Left ventricle myocardium inferior (tissue), 1 donor: Measurements from ENCODE around the gene KRTAP12-4. TPM values are rescaled to one million over a fixed set of nuclear protein-coding genes. Genes with fewer than 3 reads are reported as not detected.
"Not testable (repeated sequence)": the region's sequence is repeated elsewhere in the genome, so short reads cannot be mapped to it uniquely, and the experiment has no call there.

Experiments used
- DNase-seq: peaks from one replicate; pipeline ENCODE4 v3.0.0-alpha.2; 2020
- H3K27ac ChIP-seq: fragments of 200-600 bp; replicated peaks from 2 replicates; pipeline ENCODE4 v1.8.0; 2021
- H3K27me3 ChIP-seq: fragments of 200-600 bp; 2 replicates; pipeline ENCODE4 v1.8.0; 2021; ENCODE audit warnings: low read depth
- H3K36me3 ChIP-seq: fragments of 200-600 bp; 2 replicates; pipeline ENCODE4 v1.8.0; 2021
- H3K4me1 ChIP-seq: fragments of 200-600 bp; 2 replicates; pipeline ENCODE4 v1.8.0; 2021
- H3K4me3 ChIP-seq: fragments of 200-600 bp; 2 replicates; pipeline ENCODE4 v1.8.0; 2021; ENCODE audit warnings: mild to moderate bottlenecking, moderate library complexity
- H3K9me3 ChIP-seq: fragments of 200-600 bp; replicated peaks from 2 replicates; pipeline ENCODE4 v1.8.0; 2021
- intact Hi-C: fragments of 100-400 bp; cut with micrococcal nuclease; formaldehyde crosslinking; loops from one replicate; pipeline ENCODE4 v1.11.0; 2022
- total RNA-seq: library from RNA; stranded (reverse); fragmentation: NEBNext Ultra II Directional; extraction: Animal tissue kit (Norgen Biotek cat#: 25700); gene quantifications from one replicate; pipeline ENCODE4 v1.2.1, GENCODE V29; 2021
- TF ChIP-seq, protein P1 (sequence below): fragments of 200-600 bp; IDR thresholded peaks from 2 replicates; pipeline ENCODE4 v1.8.0; 2021; ENCODE audit warnings: antibody characterized with exemption, mild to moderate bottlenecking, borderline replicate concordance
- donor health status: DM: no; HTN: yes; CAD: no; lungs with severe emphysema.

Gene KRTAP12-4
- total RNA-seq, 1 donor from 2014 or later = not detected

DNA sequence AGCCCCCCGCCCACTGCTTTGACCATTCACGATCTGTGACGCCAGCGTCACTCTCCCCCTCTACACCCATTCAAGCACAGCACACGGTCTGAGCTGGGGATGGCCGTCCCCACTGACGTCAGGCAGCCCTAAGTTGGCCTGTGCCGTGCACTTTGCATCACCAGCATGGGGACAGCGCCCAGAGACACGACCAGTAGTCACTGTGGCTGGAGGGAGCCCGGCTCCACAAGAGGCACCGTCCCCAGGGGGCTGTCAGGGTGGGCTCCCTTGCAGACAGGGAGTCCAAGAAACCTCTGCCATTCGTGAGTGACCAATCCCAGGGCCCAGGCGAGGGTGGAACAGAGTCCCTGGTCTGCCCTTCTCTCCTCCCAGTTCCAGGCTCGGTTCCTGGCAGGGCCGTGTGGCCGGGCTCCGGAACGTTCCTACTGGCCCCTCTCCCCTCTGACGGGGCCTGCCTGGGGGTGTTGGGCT is 40.3 kb downstream of the KRTAP12-4 start:
- no peak overlapping the region for H3K27ac ChIP-seq
- DNase-seq = no peak
- TF ChIP-seq, protein P1, sequence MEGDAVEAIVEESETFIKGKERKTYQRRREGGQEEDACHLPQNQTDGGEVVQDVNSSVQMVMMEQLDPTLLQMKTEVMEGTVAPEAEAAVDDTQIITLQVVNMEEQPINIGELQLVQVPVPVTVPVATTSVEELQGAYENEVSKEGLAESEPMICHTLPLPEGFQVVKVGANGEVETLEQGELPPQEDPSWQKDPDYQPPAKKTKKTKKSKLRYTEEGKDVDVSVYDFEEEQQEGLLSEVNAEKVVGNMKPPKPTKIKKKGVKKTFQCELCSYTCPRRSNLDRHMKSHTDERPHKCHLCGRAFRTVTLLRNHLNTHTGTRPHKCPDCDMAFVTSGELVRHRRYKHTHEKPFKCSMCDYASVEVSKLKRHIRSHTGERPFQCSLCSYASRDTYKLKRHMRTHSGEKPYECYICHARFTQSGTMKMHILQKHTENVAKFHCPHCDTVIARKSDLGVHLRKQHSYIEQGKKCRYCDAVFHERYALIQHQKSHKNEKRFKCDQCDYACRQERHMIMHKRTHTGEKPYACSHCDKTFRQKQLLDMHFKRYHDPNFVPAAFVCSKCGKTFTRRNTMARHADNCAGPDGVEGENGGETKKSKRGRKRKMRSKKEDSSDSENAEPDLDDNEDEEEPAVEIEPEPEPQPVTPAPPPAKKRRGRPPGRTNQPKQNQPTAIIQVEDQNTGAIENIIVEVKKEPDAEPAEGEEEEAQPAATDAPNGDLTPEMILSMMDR = no peak
- intact Hi-C loops = no loop called here
- peaks cover 28% of the 10 kb centered on the region for H3K9me3 ChIP-seq
- H3K36me3 ChIP-seq = no peaks in the 10 kb centered on the region
- no peaks in the 10 kb centered on the region for H3K4me1 ChIP-seq
- H3K27me3 ChIP-seq = peaks cover 35% of the 10 kb centered on the region
- H3K4me3 ChIP-seq = no peak overlapping the region

DNA sequence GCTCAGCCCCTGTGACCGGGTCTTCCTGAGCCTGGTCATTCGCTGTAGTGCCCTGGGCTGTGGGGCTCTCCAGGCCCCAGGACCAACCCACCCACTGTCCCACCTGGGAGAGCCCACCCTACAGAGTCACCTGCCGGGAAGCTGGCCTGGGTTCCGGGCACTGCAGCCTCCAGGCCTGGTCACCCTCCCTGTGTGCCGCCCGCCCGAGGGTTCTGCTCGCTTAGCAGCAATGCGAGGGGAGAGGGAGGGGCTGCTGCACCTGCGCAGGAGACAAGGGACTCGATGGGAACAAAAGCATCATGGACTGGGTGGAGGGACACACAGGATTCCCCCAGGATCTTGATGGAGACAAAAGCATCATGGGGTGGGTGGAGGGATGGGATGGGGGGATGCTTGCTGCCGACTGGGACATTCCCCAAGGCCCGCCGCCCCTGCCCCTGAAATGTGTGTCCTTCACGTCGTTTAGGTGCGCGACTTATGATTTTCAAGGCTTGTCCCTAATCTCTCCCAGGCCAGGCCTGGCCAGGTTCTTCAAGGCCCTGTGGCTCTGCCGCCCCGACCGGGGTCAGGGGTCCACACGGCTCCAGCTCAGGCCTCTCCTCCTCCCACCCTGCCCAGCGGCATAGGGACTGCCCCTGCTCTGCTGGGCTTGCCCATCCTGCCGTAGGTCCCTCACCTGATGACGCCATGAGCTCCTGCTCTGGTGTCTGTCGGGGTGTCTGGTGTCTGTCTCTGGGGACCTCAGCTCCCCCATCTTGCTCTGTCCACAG is 40.9 kb downstream of the KRTAP12-4 start:
- TF ChIP-seq, protein P1 = no peak
- peaks cover 35% of the 10 kb centered on the region for H3K27me3 ChIP-seq
- no peaks in the 10 kb centered on the region for H3K36me3 ChIP-seq
- H3K27ac ChIP-seq = no peak overlapping the region
- no peaks in the 10 kb centered on the region for H3K4me1 ChIP-seq
- intact Hi-C loops = no loop called here
- H3K4me3 ChIP-seq = no peak overlapping the region
- no peak for DNase-seq
- H3K9me3 ChIP-seq = peaks cover 35% of the 10 kb centered on the region

GRCh38 chr21:44612669-44613229 is 41.7 kb downstream of the KRTAP12-4 start:
- Histone ChIP-seq H3K9me3 (peaks cover 36% of the 10 kb centered on the region), H3K4me1 (no peaks in the 10 kb centered on the region), H3K36me3 (no peaks in the 10 kb centered on the region), H3K27ac (no peak overlapping the region), H3K27me3 (peaks cover 35% of the 10 kb centered on the region), H3K4me3 (no peak overlapping the region)
- no peak for DNase-seq
- intact Hi-C loops = no loop called here
- TF ChIP-seq, protein P1 = no peak

GRCh38 chr21:44612029-44612486 is 42.4 kb downstream of the KRTAP12-4 start, which contains the start of gene KRTAP10-8:
Gene KRTAP10-8, plus strand, starts transcription at chr21:44612079. Its CDS starts 22 bp downstream, at chr21:44612101.
- peaks cover 33% of the 10 kb centered on the region for H3K27me3 ChIP-seq
- intact Hi-C loops = no loop called here

GRCh38 chr21:44611551-44611950 is 42.9 kb downstream of the KRTAP12-4 start:
- H3K27ac ChIP-seq = no peak overlapping the region
- DNase-seq = no peak
- peaks cover 32% of the 10 kb centered on the region for H3K27me3 ChIP-seq
- H3K36me3 ChIP-seq = no peaks in the 10 kb centered on the region
- no peak overlapping the region for H3K4me3 ChIP-seq
- no peaks in the 10 kb centered on the region for H3K4me1 ChIP-seq
- H3K9me3 ChIP-seq = peaks cover 38% of the 10 kb centered on the region
- TF ChIP-seq, protein P1 = no peak
- intact Hi-C loops = no loop called here

More at GRCh38 chr21:44612029-44612486, 42.4 kb downstream of the KRTAP12-4 start, which contains the start of gene KRTAP10-8:
- Histone ChIP-seq H3K4me3 (no peak within 1 kb of the TSS), H3K4me1 (no peaks in the 10 kb centered on the region), H3K9me3 (peaks cover 36% of the 10 kb centered on the region), H3K27ac (no peak within 1 kb of the TSS), H3K36me3 (no peaks in the 10 kb centered on the region)
- TF ChIP-seq, protein P1 = no peak
- DNase-seq = no peak

- H3K4me3 ChIP-seq, H3K27ac ChIP-seq, H3K4me1 ChIP-seq, H3K36me3 ChIP-seq, intact Hi-C loops, DNase-seq: not testable (repeated sequence)
- Histone ChIP-seq H3K27me3 (peaks cover 22% of the 10 kb centered on the region), H3K9me3 (peaks cover 41% of the 10 kb centered on the region)
Measured at GRCh38 chr21:44610157-44610843, 44.2 kb downstream of the KRTAP12-4 start.
